Small intestine (tissue), 4 donors: ENCODE results near the gene EBF4. TPM values are rescaled to one million over a fixed set of nuclear protein-coding genes. Genes with fewer than 3 reads are reported as not detected.

Source experiments
- polyA plus RNA-seq, 4 donors: library from polyadenylated mRNA; stranded (reverse) in 3 of 4; unstranded in 1 of 4; fragments of 200-250 nt in 3 of 4; fragments of 120-200 nt in 1 of 4; gene quantifications; one replicate each; pipeline versions ENCODE4 v1.2.1 to v1.2.3, GENCODE V29; 2013
- donor health status: healthy with polysubstance abuse.
- donor health status: Bipolar disorder and iron deficiency.
- donor health status: healthy.

Gene EBF4
- polyA plus RNA-seq, 4 donors: 0.67 to 7.4 (median 3.2) TPM

Other genes with a start within 250 kb of the EBF4 start
- gene SNRPB, start 222.0 kb upstream of the EBF4 start, polyA plus RNA-seq: 100 to 1,000 TPM; 147 to 316 (median 179) TPM
- gene ZNF343, start 183.9 kb upstream of the EBF4 start, polyA plus RNA-seq: 10 to 100 TPM in 1 of 4 donors, 1 to 10 TPM in 3; 3.2 to 10.5 (median 4.9) TPM
- gene TMC2, start 156.2 kb upstream of the EBF4 start, polyA plus RNA-seq: under 1 TPM in 2 of 4 donors, not detected in 2; 0.10 to 0.37 TPM
- 100 to 1,000 TPM in 2 of 4 donors, 10 to 100 TPM in 2; 47.2 to 162 (median 98.7) TPM for gene NOP56, start 40.1 kb upstream of the EBF4 start, polyA plus RNA-seq
- 100 to 1,000 TPM; 116 to 142 (median 129) TPM for gene IDH3B, start 28.6 kb upstream of the EBF4 start, polyA plus RNA-seq
- 10 to 100 TPM in 1 of 4 donors, 1 to 10 TPM in 1, under 1 TPM in 1, not detected in 1; 0.54 to 13.9 (median 1.8) TPM for gene CPXM1, start 107.8 kb downstream of the EBF4 start, polyA plus RNA-seq
- not detected for gene C20orf141, start 122.2 kb downstream of the EBF4 start, polyA plus RNA-seq
- not detected for gene TMEM239, start 123.6 kb downstream of the EBF4 start, polyA plus RNA-seq
- gene PCED1A, start 147.9 kb downstream of the EBF4 start, polyA plus RNA-seq: 10 to 100 TPM; 19.9 to 63.3 (median 37.2) TPM
- 10 to 100 TPM; 29.3 to 94.6 (median 51.6) TPM for gene VPS16, start 148.0 kb downstream of the EBF4 start, polyA plus RNA-seq
- 10 to 100 TPM in 2 of 4 donors, 1 to 10 TPM in 2; 7.4 to 48.1 (median 18.2) TPM for gene PTPRA, start 180.7 kb downstream of the EBF4 start, polyA plus RNA-seq